ENCODE measurements around the gene TSHZ2.

Gene TSHZ2

GRCh38 chr20:52972190-52972937, at the start of gene TSHZ2:
Gene TSHZ2 (plus strand): TSS chr20:52972358. CDS start chr20:52973294, 936 bp downstream.
- DNase-seq (ENCODE audit: low spot score) = peak; percentile 44

- DNase-seq (ENCODE audit: low spot score) = no peak
Measured at GRCh38 chr20:52922436-52922835, 49.7 kb upstream of the TSHZ2 start.

GRCh38 chr20:52923123-52923937, 48.8 kb upstream of the TSHZ2 start:
- no peak for DNase-seq (ENCODE audit: low spot score)

- no peak for DNase-seq (ENCODE audit: low spot score)
Measured at GRCh38 chr20:52924411-52925271, 47.5 kb upstream of the TSHZ2 start.

- DNase-seq (ENCODE audit: low spot score) = no peak
Measured at GRCh38 chr20:52926505-52926904, 45.7 kb upstream of the TSHZ2 start.

GRCh38 chr20:52933867-52934266, 38.3 kb upstream of the TSHZ2 start:
- no peak for DNase-seq (ENCODE audit: low spot score)

- DNase-seq (ENCODE audit: low spot score) = no peak
Measured at GRCh38 chr20:52936351-52937340, 35.5 kb upstream of the TSHZ2 start.

GRCh38 chr20:52937591-52938100, 34.5 kb upstream of the TSHZ2 start:
- no peak for DNase-seq (ENCODE audit: low spot score)

- no peak for DNase-seq (ENCODE audit: low spot score)
Measured at GRCh38 chr20:52939141-52939540, 33.0 kb upstream of the TSHZ2 start.

GRCh38 chr20:52941808-52942207, 30.4 kb upstream of the TSHZ2 start:
- no peak for DNase-seq (ENCODE audit: low spot score)

GRCh38 chr20:52943185-52943841, 28.8 kb upstream of the TSHZ2 start:
- DNase-seq (ENCODE audit: low spot score) = no peak

GRCh38 chr20:52945268-52945667, 26.9 kb upstream of the TSHZ2 start:
- no peak for DNase-seq (ENCODE audit: low spot score)

GRCh38 chr20:52945862-52946522, 26.2 kb upstream of the TSHZ2 start:
- DNase-seq (ENCODE audit: low spot score) = no peak

- no peak for DNase-seq (ENCODE audit: low spot score)
Measured at GRCh38 chr20:52948491-52948890, 23.7 kb upstream of the TSHZ2 start.

- no peak for DNase-seq (ENCODE audit: low spot score)
Measured at GRCh38 chr20:52953020-52953419, 19.1 kb upstream of the TSHZ2 start.

- DNase-seq (ENCODE audit: low spot score) = no peak
Measured at GRCh38 chr20:52954849-52955248, 17.3 kb upstream of the TSHZ2 start.

GRCh38 chr20:52958211-52958610, 13.9 kb upstream of the TSHZ2 start:
- no peak for DNase-seq (ENCODE audit: low spot score)

- DNase-seq (ENCODE audit: low spot score) = no peak
Measured at GRCh38 chr20:52959125-52959524, 13.0 kb upstream of the TSHZ2 start.

- DNase-seq (ENCODE audit: low spot score) = no peak
Measured at GRCh38 chr20:52962183-52962582, 10.0 kb upstream of the TSHZ2 start.

- no peak for DNase-seq (ENCODE audit: low spot score)
Measured at GRCh38 chr20:52963131-52963530, 9.0 kb upstream of the TSHZ2 start.
